ENCODE measurements around the gene LTV1. TPM values are rescaled to one million over a fixed set of nuclear protein-coding genes. Genes with fewer than 3 reads are reported as not detected.

LTV1 gene
- total RNA-seq, 1 donor from 2014 or later: 17.0 TPM

- no peak overlapping the region for H3K4me3 Mint-ChIP-seq (ENCODE audit: unreplicated experiment)
Observed at GRCh38 chr6:143900358-143900757, 57.2 kb downstream of the LTV1 start.

GRCh38 chr6:143901885-143902750 lies 59.0 kb downstream of the LTV1 start:
- no peak overlapping the region for H3K27ac Mint-ChIP-seq (ENCODE audit: unreplicated experiment)
- no peaks in the 10 kb centered on the region for H3K36me3 Mint-ChIP-seq (ENCODE audit: unreplicated experiment)
- H3K4me3 Mint-ChIP-seq (ENCODE audit: unreplicated experiment): no peak overlapping the region
- H3K9me3 Mint-ChIP-seq (ENCODE audit: unreplicated experiment): no peaks in the 10 kb centered on the region
- no peak for TF ChIP-seq CTCF (IDR thresholded peaks at IDR 0.05; ENCODE audit: partially characterized antibody, unreplicated experiment)
- H3K27me3 Mint-ChIP-seq (ENCODE audit: unreplicated experiment): no peaks in the 10 kb centered on the region
- DNase-seq: no peak
- H3K4me1 Mint-ChIP-seq (ENCODE audit: low read depth, unreplicated experiment): no peaks in the 10 kb centered on the region

More at GRCh38 chr6:143900358-143900757, 57.2 kb downstream of the LTV1 start:
- Mint-ChIP-seq H3K27me3 (ENCODE audit: unreplicated experiment) (no peaks in the 10 kb centered on the region), H3K27ac (ENCODE audit: unreplicated experiment) (no peak overlapping the region), H3K9me3 (ENCODE audit: unreplicated experiment) (no peaks in the 10 kb centered on the region), H3K36me3 (ENCODE audit: unreplicated experiment) (no peaks in the 10 kb centered on the region), H3K4me1 (ENCODE audit: low read depth, unreplicated experiment) (no peaks in the 10 kb centered on the region)
- TF ChIP-seq CTCF (IDR thresholded peaks at IDR 0.05; ENCODE audit: partially characterized antibody, unreplicated experiment): no peak
- DNase-seq: no peak

GRCh38 chr6:143902827-143903226 lies 59.7 kb downstream of the LTV1 start:
- Mint-ChIP-seq H3K9me3 (ENCODE audit: unreplicated experiment) (no peaks in the 10 kb centered on the region), H3K4me1 (ENCODE audit: low read depth, unreplicated experiment) (no peaks in the 10 kb centered on the region), H3K4me3 (ENCODE audit: unreplicated experiment) (no peak overlapping the region), H3K27ac (ENCODE audit: unreplicated experiment) (no peak overlapping the region), H3K36me3 (ENCODE audit: unreplicated experiment) (no peaks in the 10 kb centered on the region), H3K27me3 (ENCODE audit: unreplicated experiment) (no peaks in the 10 kb centered on the region)
- TF ChIP-seq CTCF (IDR thresholded peaks at IDR 0.05; ENCODE audit: partially characterized antibody, unreplicated experiment): no peak
- DNase-seq: no peak

- Mint-ChIP-seq H3K27ac (ENCODE audit: unreplicated experiment) (no peak overlapping the region), H3K27me3 (ENCODE audit: unreplicated experiment) (no peaks in the 10 kb centered on the region), H3K4me1 (ENCODE audit: low read depth, unreplicated experiment) (no peaks in the 10 kb centered on the region), H3K9me3 (ENCODE audit: unreplicated experiment) (no peaks in the 10 kb centered on the region), H3K4me3 (ENCODE audit: unreplicated experiment) (no peak overlapping the region), H3K36me3 (ENCODE audit: unreplicated experiment) (no peaks in the 10 kb centered on the region)
- TF ChIP-seq CTCF (IDR thresholded peaks at IDR 0.05; ENCODE audit: partially characterized antibody, unreplicated experiment): no peak
- no peak for DNase-seq
Observed at GRCh38 chr6:143911028-143911427, 67.9 kb downstream of the LTV1 start.

GRCh38 chr6:143912671-143913070 lies 69.5 kb downstream of the LTV1 start:
- no peak for DNase-seq
- no peak for TF ChIP-seq CTCF (IDR thresholded peaks at IDR 0.05; ENCODE audit: partially characterized antibody, unreplicated experiment)
- no peak overlapping the region for H3K4me3 Mint-ChIP-seq (ENCODE audit: unreplicated experiment)
- H3K27ac Mint-ChIP-seq (ENCODE audit: unreplicated experiment): no peak overlapping the region
- no peaks in the 10 kb centered on the region for H3K4me1 Mint-ChIP-seq (ENCODE audit: low read depth, unreplicated experiment)
- peaks cover 4% of the 10 kb centered on the region for H3K36me3 Mint-ChIP-seq (ENCODE audit: unreplicated experiment)
- peaks cover 4% of the 10 kb centered on the region for H3K9me3 Mint-ChIP-seq (ENCODE audit: unreplicated experiment)
- H3K27me3 Mint-ChIP-seq (ENCODE audit: unreplicated experiment): no peaks in the 10 kb centered on the region
